Pancreas (tissue), 10 donors: Measurements from ENCODE around the gene ILK. TPM values are rescaled to one million over a fixed set of nuclear protein-coding genes. Genes with fewer than 3 reads are reported as not detected.

Source experiments
- ATAC-seq, 4 donors: fragments of 200-7000 bp; cut with Tn5 transposase; one replicate each; pipeline versions ENCODE4 v1.8.0 to v1.9.1; 2020; ENCODE audit warnings: mild to moderate bottlenecking in 4 of 4, moderate library complexity in 4 of 4
- DNase-seq, 6 donors: peaks; one replicate each; pipeline ENCODE4 v3.0.0-alpha.2; 2020
- FAIRE-seq: peaks from 2 replicates; lab custom pipeline; 2012; peaks lifted over from hg19 to GRCh38; lab: Jason Lieb, UNC
- H3K27ac ChIP-seq, 4 donors: fragments of 200-600 bp; sonication (generic); 1 replicate in 3 of 4; 2 replicates in 1 of 4; pipeline versions ENCODE4 v1.5.0 to v1.8.0; 2020
- H3K27me3 ChIP-seq, 4 donors: fragments of 200-600 bp; one replicate each; pipeline ENCODE4 v1.8.0; 2021
- H3K36me3 ChIP-seq, 3 donors: fragments of 200-600 bp; sonication (generic) in 1 of 3; one replicate each; pipeline versions ENCODE4 v1.5.0 to v1.8.0; 2020 to 2021
- H3K4me1 ChIP-seq, 3 donors: fragments of 200-600 bp; one replicate each; pipeline ENCODE4 v1.8.0; 2021
- H3K4me3 ChIP-seq, 4 donors: fragments of 200-600 bp; sonication (generic) in 2 of 4; one replicate each; pipeline versions ENCODE4 v1.5.0 to v1.8.0; 2020 to 2021
- H3K9me3 ChIP-seq, 4 donors: fragments of 200-600 bp; one replicate each; pipeline ENCODE4 v1.8.0; 2021
- WGBS, 2 donors: extraction: QIAGEN DNeasy Blood & Tissue Kit; methylation state at CpG; one replicate each; pipeline ENCODE4 v1.1.7; 2013; 5-methylcytosine and 5-hydroxymethylcytosine counted together
- intact Hi-C, 3 donors: fragments of 100-400 bp; cut with DNase I; formaldehyde crosslinking; loops; one replicate each; pipeline versions ENCODE4 v1.11.1 to v1.14.2; 2022
- polyA plus RNA-seq, 2 donors: library from polyadenylated mRNA; stranded (reverse); fragments of 200-250 nt; gene quantifications; one replicate each; pipeline ENCODE4 v1.2.3, GENCODE V29; 2013
- total RNA-seq, 6 donors: library from RNA; stranded (reverse); fragmentation: NEBNext Ultra II Directional in 4 of 6; extraction: Animal tissue kit (Norgen Biotek cat#: 25700) in 4 of 6; gene quantifications; one replicate each; pipeline versions ENCODE4 v1.2.1 to v1.2.4, GENCODE V29; 2021 to 2023
- TF ChIP-seq, protein P1 (sequence below), 4 donors: fragments of 200-600 bp; sonication (generic) in 3 of 4; IDR thresholded peaks; one replicate each; pipeline versions ENCODE4 v1.5.0 to v1.8.0; 2021; ENCODE audit warnings: antibody characterized with exemption in 4 of 4
- donor health status: healthy with polysubstance abuse.
- donor health status: DM: no; HTN: no; CAD: no; lungs with moderate emphysema.
- donor health status: DM: no; HTN: no; CAD: no.
- donor health status: control.
- donor health status: control.
- donor health status: Bipolar disorder and iron deficiency.
- donor health status: DM: yes; HTN: yes; CAD: no.
- donor health status: DM: no; HTN: no; CAD: no.
- donor health status: DM: no; HTN: no; CAD: no.
- donor health status: DM: yes; HTN: yes; CAD: no.

ILK gene
- total and polyA plus RNA-seq, 8 donors = 47.9 to 137 (median 70.4) TPM

DNA sequence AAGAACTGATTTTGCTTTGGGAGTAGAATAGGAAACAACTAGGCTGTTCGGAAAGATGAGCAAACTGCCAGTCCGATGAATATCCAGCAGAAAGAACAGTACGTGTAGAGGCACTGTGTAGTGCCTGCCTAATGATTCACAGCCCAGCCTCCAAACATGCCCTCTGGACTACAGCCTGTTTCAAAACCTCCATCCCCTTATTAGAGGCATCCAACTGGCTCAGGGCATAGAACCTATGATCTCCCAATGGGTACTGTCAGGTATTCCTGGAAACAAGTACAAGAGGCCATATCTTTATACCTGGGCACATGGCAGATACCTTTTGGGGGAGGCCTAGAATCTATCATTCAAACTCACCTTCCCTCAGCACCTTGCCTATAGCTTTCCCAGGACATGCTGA lies 5.0 kb upstream of the ILK start:
- H3K27ac ChIP-seq = no peak overlapping the region
- TF ChIP-seq, protein P1, sequence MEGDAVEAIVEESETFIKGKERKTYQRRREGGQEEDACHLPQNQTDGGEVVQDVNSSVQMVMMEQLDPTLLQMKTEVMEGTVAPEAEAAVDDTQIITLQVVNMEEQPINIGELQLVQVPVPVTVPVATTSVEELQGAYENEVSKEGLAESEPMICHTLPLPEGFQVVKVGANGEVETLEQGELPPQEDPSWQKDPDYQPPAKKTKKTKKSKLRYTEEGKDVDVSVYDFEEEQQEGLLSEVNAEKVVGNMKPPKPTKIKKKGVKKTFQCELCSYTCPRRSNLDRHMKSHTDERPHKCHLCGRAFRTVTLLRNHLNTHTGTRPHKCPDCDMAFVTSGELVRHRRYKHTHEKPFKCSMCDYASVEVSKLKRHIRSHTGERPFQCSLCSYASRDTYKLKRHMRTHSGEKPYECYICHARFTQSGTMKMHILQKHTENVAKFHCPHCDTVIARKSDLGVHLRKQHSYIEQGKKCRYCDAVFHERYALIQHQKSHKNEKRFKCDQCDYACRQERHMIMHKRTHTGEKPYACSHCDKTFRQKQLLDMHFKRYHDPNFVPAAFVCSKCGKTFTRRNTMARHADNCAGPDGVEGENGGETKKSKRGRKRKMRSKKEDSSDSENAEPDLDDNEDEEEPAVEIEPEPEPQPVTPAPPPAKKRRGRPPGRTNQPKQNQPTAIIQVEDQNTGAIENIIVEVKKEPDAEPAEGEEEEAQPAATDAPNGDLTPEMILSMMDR (IDR thresholded peaks at IDR 0.05) = no peak
- no peak overlapping the region for H3K4me3 ChIP-seq
- peaks cover 0 to 20% (median 10%) of the 10 kb centered on the region in 3 donors for H3K36me3 ChIP-seq
- H3K4me1 ChIP-seq = peaks cover 0 to 16% (median 10%) of the 10 kb centered on the region in 3 donors
- no peak for ATAC-seq
- FAIRE-seq = no peak
- intact Hi-C loops = no loop called here
- H3K27me3 ChIP-seq = no peaks in the 10 kb centered on the region
- H3K9me3 ChIP-seq = no peaks in the 10 kb centered on the region
- DNase-seq = no peak
- 88 to 95% methylated on average over 3 of the region's 3 CpGs for WGBS, 2 donors

GRCh38 chr11:6599449-6599848 lies 4.1 kb upstream of the ILK start:
- FAIRE-seq (no peak), ATAC-seq (no peak)

GRCh38 chr11:6599881-6600390 lies 3.6 kb upstream of the ILK start:
- Histone ChIP-seq H3K9me3 (no peaks in the 10 kb centered on the region), H3K4me3 (no peak overlapping the region), H3K27me3 (no peaks in the 10 kb centered on the region), H3K4me1 (peaks cover 0 to 20% (median 10%) of the 10 kb centered on the region in 3 donors), H3K36me3 (peaks cover 0 to 20% (median 10%) of the 10 kb centered on the region in 3 donors), H3K27ac (no peak overlapping the region)
- no peak for ATAC-seq
- 79 to 86% methylated on average over 2 of the region's 2 CpGs for WGBS, 2 donors
- intact Hi-C loops = no loop called here
- DNase-seq = peak in 2 of 6 donors; percentile 36 to 37
- FAIRE-seq = no peak
- TF ChIP-seq, protein P1 (IDR thresholded peaks at IDR 0.05) = no peak

More at GRCh38 chr11:6599449-6599848, 4.1 kb upstream of the ILK start:
- Histone ChIP-seq H3K4me1 (peaks cover 0 to 16% (median 10%) of the 10 kb centered on the region in 3 donors), H3K4me3 (no peak overlapping the region), H3K27ac (no peak overlapping the region), H3K36me3 (peaks cover 0 to 20% (median 10%) of the 10 kb centered on the region in 3 donors), H3K9me3 (no peaks in the 10 kb centered on the region), H3K27me3 (no peaks in the 10 kb centered on the region)
- TF ChIP-seq, protein P1 (IDR thresholded peaks at IDR 0.05) = no peak
- 76 to 86% methylated on average over 1 of the region's 1 CpG for WGBS, 2 donors
- no peak for DNase-seq
- intact Hi-C loops = no loop called here

- TF ChIP-seq, protein P1 (IDR thresholded peaks at IDR 0.05) = no peak
- intact Hi-C loops = no loop called here
- no peak overlapping the region for H3K4me3 ChIP-seq
- no peak overlapping the region for H3K27ac ChIP-seq
- H3K36me3 ChIP-seq = peaks cover 0 to 20% (median 10%) of the 10 kb centered on the region in 3 donors
- FAIRE-seq (no peak), DNase-seq (peak in 1 of 6 donors; percentile 65), ATAC-seq (no peak)
- no peaks in the 10 kb centered on the region for H3K27me3 ChIP-seq
- peaks cover 8 to 31% (median 13%) of the 10 kb centered on the region in 3 donors for H3K4me1 ChIP-seq
- no peaks in the 10 kb centered on the region for H3K9me3 ChIP-seq
- WGBS, 2 donors = 95 to 96% methylated on average over 13 of the region's 13 CpGs
These were observed 2.5 kb upstream of the ILK start for GRCh38 chr11:6601041-6601461.
